HG03064 (cell line): ENCODE measurements around the gene ENPP3.

Experiments
- ATAC-seq: cut with Tn5 transposase; IDR thresholded peaks from one replicate; pipeline ENCODE4 v1.9.1; 2021; ENCODE audit warnings: low read depth; ENCODE audit not compliant: unreplicated experiment

The ENPP3 gene

GRCh38 chr6:131789219-131789618 is 152.1 kb downstream of the ENPP3 start:
- no peak for ATAC-seq

- no peak for ATAC-seq
Measured at GRCh38 chr6:131791476-131791875, 154.4 kb downstream of the ENPP3 start.

GRCh38 chr6:131792091-131792496 is 155.0 kb downstream of the ENPP3 start:
- no peak for ATAC-seq

- no peak for ATAC-seq
Measured at GRCh38 chr6:131795366-131795765, 158.3 kb downstream of the ENPP3 start.
